Middle frontal gyrus (tissue), 1 donor: ENCODE results near the gene KLHL13.

Experiments
- DNase-seq: peaks from one replicate; pipeline ENCODE4 v3.0.0-alpha.2; 2015; ENCODE audit warnings: low spot score; ENCODE audit errors: extremely low spot score

The KLHL13 gene

GRCh38 chrX:117871796-117872195, 244.8 kb downstream of the KLHL13 start:
- DNase-seq = no peak

GRCh38 chrX:117860517-117860916, 256.1 kb downstream of the KLHL13 start:
- no peak for DNase-seq

GRCh38 chrX:117854806-117855205, 261.8 kb downstream of the KLHL13 start:
- DNase-seq = no peak

- DNase-seq = no peak
Measured at GRCh38 chrX:117851025-117851424, 265.6 kb downstream of the KLHL13 start.
